Motor neuron (in vitro differentiated cells): ENCODE results near the gene CR1. TPM values are rescaled to one million over a fixed set of nuclear protein-coding genes. Genes with fewer than 3 reads are reported as not detected.
"Not testable (repeated sequence)": the region's sequence is repeated elsewhere in the genome, so short reads cannot be mapped to it uniquely, and the experiment has no call there.

ENCODE experiments used
- ATAC-seq, 8 experiments: fragments of 200-7000 bp; cut with Tn5 transposase; replicated peaks in 6 of 8; 2 replicates each; pipeline ENCODE4 v1.8.0; 2021; ENCODE audit warnings: mild to moderate bottlenecking in 8 of 8, moderate library complexity in 8 of 8
- H3K27ac ChIP-seq, 2 donors: fragments of 250-450 bp; sonication (Bioruptor Pico); 2 replicates each; pipeline ENCODE4 v1.9.0; 2021; ENCODE audit warnings: antibody characterized with exemption in 2 of 2, mild to moderate bottlenecking in 2 of 2, moderate library complexity in 1 of 2
- H3K4me1 ChIP-seq, 2 donors: fragments of 250-450 bp; sonication (Bioruptor Pico); replicated peaks in 1 of 2; 2 replicates each; pipeline ENCODE4 v1.6.1; 2021; ENCODE audit warnings: antibody characterized with exemption in 2 of 2, mild to moderate bottlenecking in 2 of 2, moderate library complexity in 1 of 2
- H3K4me3 ChIP-seq, 5 donors: fragments of 250-450 bp; sonication (Bioruptor Pico); 2 replicates each; pipeline ENCODE4 v1.9.0; 2021; ENCODE audit warnings: antibody characterized with exemption in 5 of 5, mild to moderate bottlenecking in 5 of 5, moderate library complexity in 4 of 5
- WGBS, 10 experiments: fragments of 450-650 bp; shearing (Covaris generic); methylation state at CpG; one replicate each; pipeline ENCODE4 v1.0.0; 2022; 5-methylcytosine and 5-hydroxymethylcytosine counted together
- in situ Hi-C, 9 experiments: fragments of 400-800 bp; cut with MboI; loops; one replicate each; pipeline ENCODE4 v1.15.0; 2021; ENCODE audit warnings: low sequenced_read_pairs in 9 of 9, low pct_unique_long_range_greater_than_20kb in 2 of 9; ENCODE audit not compliant: unreplicated experiment in 9 of 9
- total RNA-seq, 8 experiments: library from RNA; unstranded; fragments of 300-600 nt; gene quantifications; 2 replicates each; pipeline versions ENCODE4 v1.2.3 to v1.2.4, GENCODE V29; 2022

CR1 gene
- total RNA-seq, 8 experiments from 2014 or later: 0.05 to 1.1 (median 0.25) TPM; not detected in 2

DNA sequence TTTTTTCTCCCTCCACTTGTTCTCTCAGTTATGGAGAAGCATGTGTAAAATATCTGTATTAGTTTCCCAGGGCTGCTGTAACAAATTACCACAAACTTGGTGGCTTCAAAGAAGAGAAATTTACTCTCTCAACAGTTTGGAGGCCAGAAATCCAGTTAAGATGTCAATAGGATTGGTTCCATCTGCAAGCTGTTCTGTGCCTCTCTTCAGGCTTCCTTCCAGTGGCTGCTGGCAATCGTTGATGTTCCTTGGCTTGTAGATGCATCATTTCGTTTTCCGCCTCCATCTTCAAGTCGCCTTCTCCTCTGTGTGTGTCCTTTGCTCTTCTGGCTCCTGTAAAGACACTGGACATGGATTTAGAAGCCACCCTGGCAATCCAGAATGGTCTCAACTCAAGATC, 194.6 kb downstream of the CR1 start:
- H3K4me1 ChIP-seq, ATAC-seq, H3K4me3 ChIP-seq, H3K27ac ChIP-seq: not testable (repeated sequence)
- in situ Hi-C loops: loop anchor here in 1 of 9 experiments (25.0 kb wide), 1 partner anchor 103 kb away; no protein-coding TSS in a partner anchor
- WGBS, 10 experiments: 24 to 96% (median 85%) methylated on average over 3 to 4 of the region's 4 CpGs; no CpG with 5 or more reads in 2 of the 10 experiments

- Histone ChIP-seq H3K4me1 (no peaks in the 10 kb centered on the region), H3K4me3 (no peak overlapping the region), H3K27ac (no peak overlapping the region)
- ATAC-seq: no peak
- in situ Hi-C loops: loop anchor here in 1 of 9 experiments (25.0 kb wide), 1 partner anchor 104 kb away; no protein-coding TSS in a partner anchor
These were observed 195.1 kb downstream of the CR1 start for GRCh38 chr1:207691010-207691409.

Other genes with a start within 250 kb of the CR1 start
- 100 to 1,000 TPM in 1 of 8 experiments, 10 to 100 TPM in 2, 1 to 10 TPM in 5; 4.6 to 949 (median 9.0) TPM for gene CD55, start 174.5 kb upstream of the CR1 start, total RNA-seq
- gene CR2, start 41.8 kb upstream of the CR1 start, total RNA-seq: under 1 TPM in 1 of 8 experiments, not detected in 7; 0.95 TPM
- gene CR1L, start 149.0 kb downstream of the CR1 start, total RNA-seq: not detected